Heart right ventricle (tissue), 16 donors: ENCODE results near the gene PRICKLE4. TPM values are rescaled to one million over a fixed set of nuclear protein-coding genes. Genes with fewer than 3 reads are reported as not detected.
A peak's percentile ranks its signal among the peaks of the same experiment; 100 is the strongest.

ENCODE experiments used
- ATAC-seq, 8 donors: fragments of 200-7000 bp; cut with Tn5 transposase; one replicate each; pipeline ENCODE4 v1.9.1; 2020; ENCODE audit warnings: mild to moderate bottlenecking in 8 of 8, moderate library complexity in 8 of 8, moderate number of reproducible peaks in 1 of 8
- DNase-seq, 2 donors: peaks; one replicate each; pipeline ENCODE4 v3.0.0-alpha.2; 2020
- H3K27ac ChIP-seq, 10 donors: fragments of 200-600 bp; sonication (generic) in 2 of 10; one replicate each; pipeline versions ENCODE4 v1.5.0 to v1.8.0; 2020 to 2022; ENCODE audit warnings: mild to moderate bottlenecking in 3 of 10
- H3K27me3 ChIP-seq, 7 donors: fragments of 200-600 bp; one replicate each; pipeline ENCODE4 v1.8.0; 2021 to 2022; ENCODE audit warnings: mild to moderate bottlenecking in 2 of 7
- H3K36me3 ChIP-seq, 9 donors: fragments of 200-600 bp; sonication (generic) in 1 of 9; one replicate each; pipeline versions ENCODE4 v1.5.0 to v1.8.0; 2020 to 2022; ENCODE audit warnings: mild to moderate bottlenecking in 2 of 9
- H3K4me1 ChIP-seq, 9 donors: fragments of 200-600 bp; sonication (generic) in 1 of 9; one replicate each; pipeline versions ENCODE4 v1.5.0 to v1.8.0; 2020 to 2022; ENCODE audit warnings: mild to moderate bottlenecking in 4 of 9
- H3K4me3 ChIP-seq, 10 donors: fragments of 200-600 bp; sonication (generic) in 2 of 10; one replicate each; pipeline versions ENCODE4 v1.5.0 to v1.8.0; 2020 to 2022; ENCODE audit warnings: mild to moderate bottlenecking in 7 of 10, moderate library complexity in 2 of 10
- H3K9me3 ChIP-seq, 11 donors: fragments of 200-600 bp in 10 of 11; sonication (generic) in 2 of 11; one replicate each; pipeline versions ENCODE4 v1.5.0 to v1.8.0; 2013 to 2022; ENCODE audit warnings: mild to moderate bottlenecking in 2 of 11, control low read depth in 1 of 11, moderate library complexity in 1 of 11
- WGBS, 2 donors: extraction: QIAGEN DNeasy Blood & Tissue Kit; methylation state at CpG; one replicate each; pipeline ENCODE4 v1.1.7; 2013; ENCODE audit warnings: inconsistent platforms in 1 of 2; 5-methylcytosine and 5-hydroxymethylcytosine counted together
- intact Hi-C, 10 donors: fragments of 100-400 bp; cut with DNase I; formaldehyde crosslinking; loops; one replicate each; pipeline versions ENCODE4 v1.11.1 to v1.14.2; 2022
- polyA plus RNA-seq, 2 donors: library from polyadenylated mRNA; stranded (reverse); fragments of 200-250 nt; gene quantifications; one replicate each; pipeline ENCODE4 v1.2.3, GENCODE V29; 2013
- total RNA-seq, 10 donors: library from RNA; stranded (reverse); fragmentation: NEBNext Ultra II Directional in 3 of 10; extraction: Animal tissue kit (Norgen Biotek cat#: 25700) in 3 of 10; gene quantifications; one replicate each; pipeline versions ENCODE4 v1.2.1 to v1.2.4, GENCODE V29; 2021 to 2023
- TF ChIP-seq, protein P1 (sequence below), 9 donors: fragments of 200-600 bp; sonication (generic) in 2 of 9; IDR thresholded peaks; one replicate each; pipeline versions ENCODE4 v1.5.0 to v1.8.0; 2021 to 2022; ENCODE audit warnings: antibody characterized with exemption in 9 of 9, mild to moderate bottlenecking in 5 of 9, moderate library complexity in 1 of 9
- donor health status: Arrhythmogenic right ventricular cardiomyopathy.
- donor health status: ischemic (EF 13 %, LVEDD 7.1; RV severe dilation, severe dysfunction).
- donor health status: healthy with polysubstance abuse.
- donor health status: DM: no; HTN: yes; CAD: no.
- donor health status: DM: no; HTN: no; CAD: no.
- donor health status: ischemic (EF 25% LVEDD 6.9; RV normal size, moderate dysfunction).
- donor health status: ischemic (EF 25% LVEDD 5.7; RV mildly dilated, moderate dysfunction).
- donor health status: healthy.
- donor health status: DM: yes; HTN: yes; CAD: no.
- donor health status: Ischemic cardiomyopathy.
- donor health status: ischemic (EF 35%, LVEDD 5.7; RV mildly dilated, moderate dysfunction).
- donor health status: nonischemic (EF 11% LVEDD 7.7; RV severe dilation, severe dysfunction).
- donor health status: DM: yes; HTN: yes; CAD: no.
- donor health status: PGD.
- donor health status: ischemic (EF 29% LVEDD 5.4; RV normal size, mild dysfunction).
- donor health status: nonischemic (EF 23%, LVEDD 6.1; RV moderate dilation, normal function).

The PRICKLE4 gene
- total and polyA plus RNA-seq, 12 donors = 0.38 to 6.1 (median 1.9) TPM

DNA sequence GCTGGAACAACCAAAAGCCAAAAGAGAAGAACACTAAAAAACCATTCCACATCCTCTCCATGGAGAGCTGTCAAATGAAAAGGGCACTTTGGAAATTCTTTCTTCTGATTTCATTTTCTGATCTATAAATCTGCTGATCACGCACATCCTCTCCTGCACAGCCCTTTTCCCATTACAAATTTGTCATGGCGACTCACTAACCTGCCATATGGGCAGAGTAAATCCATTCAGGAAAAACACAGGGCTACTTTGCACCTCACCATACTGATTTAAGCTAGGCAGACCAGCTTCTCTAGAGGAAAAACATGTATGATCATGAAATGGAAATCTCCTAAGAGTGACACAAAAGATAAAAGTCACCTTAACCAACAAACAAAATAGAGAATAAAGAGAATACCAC lies 32.9 kb downstream of the PRICKLE4 start:
- H3K4me3 ChIP-seq = no peak overlapping the region
- TF ChIP-seq, protein P1, sequence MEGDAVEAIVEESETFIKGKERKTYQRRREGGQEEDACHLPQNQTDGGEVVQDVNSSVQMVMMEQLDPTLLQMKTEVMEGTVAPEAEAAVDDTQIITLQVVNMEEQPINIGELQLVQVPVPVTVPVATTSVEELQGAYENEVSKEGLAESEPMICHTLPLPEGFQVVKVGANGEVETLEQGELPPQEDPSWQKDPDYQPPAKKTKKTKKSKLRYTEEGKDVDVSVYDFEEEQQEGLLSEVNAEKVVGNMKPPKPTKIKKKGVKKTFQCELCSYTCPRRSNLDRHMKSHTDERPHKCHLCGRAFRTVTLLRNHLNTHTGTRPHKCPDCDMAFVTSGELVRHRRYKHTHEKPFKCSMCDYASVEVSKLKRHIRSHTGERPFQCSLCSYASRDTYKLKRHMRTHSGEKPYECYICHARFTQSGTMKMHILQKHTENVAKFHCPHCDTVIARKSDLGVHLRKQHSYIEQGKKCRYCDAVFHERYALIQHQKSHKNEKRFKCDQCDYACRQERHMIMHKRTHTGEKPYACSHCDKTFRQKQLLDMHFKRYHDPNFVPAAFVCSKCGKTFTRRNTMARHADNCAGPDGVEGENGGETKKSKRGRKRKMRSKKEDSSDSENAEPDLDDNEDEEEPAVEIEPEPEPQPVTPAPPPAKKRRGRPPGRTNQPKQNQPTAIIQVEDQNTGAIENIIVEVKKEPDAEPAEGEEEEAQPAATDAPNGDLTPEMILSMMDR (IDR thresholded peaks at IDR 0.05) = no peak
- DNase-seq (no peak), ATAC-seq (no peak)
- intact Hi-C loops = no loop called here
- no peaks in the 10 kb centered on the region for H3K36me3 ChIP-seq
- no peaks in the 10 kb centered on the region for H3K27me3 ChIP-seq
- no peaks in the 10 kb centered on the region for H3K9me3 ChIP-seq
- peaks cover 0 to 14% (median 4%) of the 10 kb centered on the region in 9 donors for H3K4me1 ChIP-seq
- WGBS, 2 donors = 95% methylated on average over 2 of the region's 2 CpGs
- H3K27ac ChIP-seq = peak overlapping the region in 4 of 10 donors; percentile 14 to 31 (median 24)

DNA sequence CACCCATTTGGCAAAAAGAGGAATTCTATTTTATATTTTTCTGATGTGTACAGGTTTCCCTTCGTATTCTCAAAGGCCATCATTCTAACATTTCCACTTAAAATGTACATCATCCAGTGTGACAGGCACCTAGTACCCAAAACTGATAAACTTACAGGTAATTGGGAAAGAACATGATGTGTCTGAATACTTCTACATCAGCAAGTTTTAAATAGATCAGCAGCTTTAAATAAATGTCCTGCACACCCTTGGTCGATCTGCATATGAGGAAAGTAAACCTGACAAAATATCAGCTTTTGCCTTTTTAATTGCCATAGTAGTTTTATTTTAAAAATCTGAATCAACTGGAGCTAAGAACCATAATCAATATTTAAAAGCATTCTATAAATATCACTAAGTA lies 33.4 kb downstream of the PRICKLE4 start:
- ATAC-seq = peak in 2 of 8 donors; percentile 53 to 85
- no peaks in the 10 kb centered on the region for H3K27me3 ChIP-seq
- TF ChIP-seq, protein P1 (IDR thresholded peaks at IDR 0.05) = no peak

DNA sequence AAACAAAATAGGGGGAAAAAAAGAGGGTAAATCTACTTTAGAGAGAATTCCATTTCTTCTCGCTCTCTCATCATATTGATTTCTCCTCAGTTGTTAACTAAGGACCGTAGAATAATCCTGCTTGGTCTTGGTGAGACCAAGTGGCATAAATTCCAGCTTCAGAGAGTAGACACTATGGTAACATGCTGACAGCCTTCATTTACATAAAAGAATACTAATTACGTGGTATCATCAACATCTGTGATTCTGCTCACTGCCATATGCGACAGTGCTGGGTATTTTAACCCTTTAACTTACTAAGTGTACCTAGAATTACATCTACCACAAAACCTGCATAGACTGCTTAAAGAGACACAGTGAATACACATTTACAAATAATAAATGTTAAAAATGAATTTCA lies 34.0 kb downstream of the PRICKLE4 start:
- ATAC-seq = no peak
- no peak overlapping the region for H3K4me3 ChIP-seq
- 65 to 75% methylated on average over 4 of the region's 4 CpGs for WGBS, 2 donors
- H3K9me3 ChIP-seq = no peaks in the 10 kb centered on the region
- H3K36me3 ChIP-seq = no peaks in the 10 kb centered on the region
- intact Hi-C loops = no loop called here
- peak overlapping the region in 1 of 10 donors; percentile 41 for H3K27ac ChIP-seq
- no peak for DNase-seq
- peaks cover 0 to 14% (median 4%) of the 10 kb centered on the region in 9 donors for H3K4me1 ChIP-seq
- no peaks in the 10 kb centered on the region for H3K27me3 ChIP-seq
- TF ChIP-seq, protein P1 (IDR thresholded peaks at IDR 0.05) = no peak

More for the DNA sequence above, 33.4 kb downstream of the PRICKLE4 start:
- Histone ChIP-seq H3K27ac (peak overlapping the region in 3 of 10 donors; percentile 14 to 31 (median 19)), H3K4me1 (peaks cover 0 to 14% (median 4%) of the 10 kb centered on the region in 9 donors), H3K36me3 (no peaks in the 10 kb centered on the region), H3K9me3 (no peaks in the 10 kb centered on the region), H3K4me3 (no peak overlapping the region)
- DNase-seq = no peak
- 54 to 68% methylated on average over 2 of the region's 2 CpGs for WGBS, 2 donors
- intact Hi-C loops = no loop called here

DNA sequence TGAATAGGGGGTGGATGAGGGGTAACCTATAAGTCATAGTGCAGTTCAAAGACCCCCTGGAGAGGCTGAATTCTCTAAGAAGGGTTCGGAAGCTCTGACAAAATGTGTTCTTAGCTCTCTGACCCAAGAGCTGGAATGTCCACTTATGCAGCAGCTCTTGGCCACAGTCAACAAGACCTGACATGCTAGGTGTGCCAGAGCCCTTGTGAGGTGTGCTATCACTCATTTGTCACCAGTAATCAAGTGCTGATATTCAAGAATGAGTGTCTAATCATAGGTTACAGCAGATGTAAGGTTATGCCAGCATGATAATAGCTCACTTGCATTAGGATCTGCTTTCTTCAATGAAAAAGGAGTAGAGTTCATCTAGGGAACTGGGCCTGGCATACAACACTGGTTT lies 35.0 kb downstream of the PRICKLE4 start:
- TF ChIP-seq, protein P1 (IDR thresholded peaks at IDR 0.05) = no peak
- no peak overlapping the region for H3K4me3 ChIP-seq
- peaks cover 0 to 14% (median 4%) of the 10 kb centered on the region in 9 donors for H3K4me1 ChIP-seq
- H3K9me3 ChIP-seq = no peaks in the 10 kb centered on the region
- no peaks in the 10 kb centered on the region for H3K27me3 ChIP-seq
- WGBS, 2 donors = 43 to 73% methylated on average over 1 of the region's 1 CpG
- peak overlapping the region in 4 of 10 donors; percentile 20 to 41 (median 25) for H3K27ac ChIP-seq
- no peak for DNase-seq
- no peaks in the 10 kb centered on the region for H3K36me3 ChIP-seq
- intact Hi-C loops = no loop called here
- ATAC-seq = peak in 4 of 8 donors; percentile 21 to 83 (median 46)
